22Rv1 (cell line): ENCODE data around the gene IFITM1.
"Not testable (repeated sequence)": the region's sequence is repeated elsewhere in the genome, so short reads cannot be mapped to it uniquely, and the experiment has no call there.

Experiments used
- ZFX ChIP-seq: fragments of 450-650 bp; IDR thresholded peaks from 2 replicates; pipeline ENCODE4 v1.6.1; 2017; ENCODE audit warnings: antibody characterized with exemption, borderline replicate concordance
- TF ChIP-seq, protein P1 (sequence below): fragments of 450-650 bp; IDR thresholded peaks from 2 replicates; pipeline ENCODE4 v1.5.1; 2017; ENCODE audit warnings: mild to moderate bottlenecking

DNA sequence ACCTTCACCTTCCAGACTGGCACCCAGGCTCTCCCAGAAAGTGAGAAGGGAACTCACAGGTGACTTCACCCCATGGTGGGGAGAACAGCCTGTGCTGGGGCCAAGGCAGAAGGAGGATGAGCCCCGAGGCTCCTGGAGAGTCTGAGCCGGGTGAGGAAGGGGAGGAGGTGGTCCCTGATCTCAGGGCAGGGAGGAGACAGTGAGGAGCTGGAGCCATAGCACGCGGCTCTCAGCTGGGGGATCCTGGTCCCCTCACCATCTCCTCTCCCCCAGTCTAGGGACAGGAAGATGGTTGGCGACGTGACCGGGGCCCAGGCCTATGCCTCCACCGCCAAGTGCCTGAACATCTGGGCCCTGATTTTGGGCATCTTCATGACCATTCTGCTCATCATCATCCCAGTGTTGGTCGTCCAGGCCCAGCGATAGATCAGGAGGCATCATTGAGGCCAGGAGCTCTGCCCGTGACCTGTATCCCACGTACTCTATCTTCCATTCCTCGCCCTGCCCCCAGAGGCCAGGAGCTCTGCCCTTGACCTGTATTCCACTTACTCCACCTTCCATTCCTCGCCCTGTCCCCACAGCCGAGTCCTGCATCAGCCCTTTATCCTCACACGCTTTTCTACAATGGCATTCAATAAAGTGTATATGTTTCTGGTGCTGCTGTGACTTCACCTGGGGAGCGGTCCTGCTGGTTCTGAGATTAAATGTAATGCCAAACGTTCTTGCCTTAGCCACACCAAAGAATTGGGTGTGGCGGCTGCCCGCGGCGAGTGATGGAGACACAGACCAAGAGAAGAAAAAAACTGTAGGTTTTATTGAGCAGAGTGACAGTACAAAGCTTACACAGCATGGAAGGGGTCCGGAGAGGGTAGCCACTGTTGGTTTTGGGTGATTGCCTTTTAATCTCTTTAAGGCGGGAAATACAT, 4.8 kb upstream of the IFITM1 start:
- TF ChIP-seq, protein P1, sequence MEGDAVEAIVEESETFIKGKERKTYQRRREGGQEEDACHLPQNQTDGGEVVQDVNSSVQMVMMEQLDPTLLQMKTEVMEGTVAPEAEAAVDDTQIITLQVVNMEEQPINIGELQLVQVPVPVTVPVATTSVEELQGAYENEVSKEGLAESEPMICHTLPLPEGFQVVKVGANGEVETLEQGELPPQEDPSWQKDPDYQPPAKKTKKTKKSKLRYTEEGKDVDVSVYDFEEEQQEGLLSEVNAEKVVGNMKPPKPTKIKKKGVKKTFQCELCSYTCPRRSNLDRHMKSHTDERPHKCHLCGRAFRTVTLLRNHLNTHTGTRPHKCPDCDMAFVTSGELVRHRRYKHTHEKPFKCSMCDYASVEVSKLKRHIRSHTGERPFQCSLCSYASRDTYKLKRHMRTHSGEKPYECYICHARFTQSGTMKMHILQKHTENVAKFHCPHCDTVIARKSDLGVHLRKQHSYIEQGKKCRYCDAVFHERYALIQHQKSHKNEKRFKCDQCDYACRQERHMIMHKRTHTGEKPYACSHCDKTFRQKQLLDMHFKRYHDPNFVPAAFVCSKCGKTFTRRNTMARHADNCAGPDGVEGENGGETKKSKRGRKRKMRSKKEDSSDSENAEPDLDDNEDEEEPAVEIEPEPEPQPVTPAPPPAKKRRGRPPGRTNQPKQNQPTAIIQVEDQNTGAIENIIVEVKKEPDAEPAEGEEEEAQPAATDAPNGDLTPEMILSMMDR: not testable (repeated sequence)
- not testable (repeated sequence) for TF ChIP-seq ZFX
